Measurements from ENCODE around the gene SNORC.

GRCh38 chr2:232882085-232882484 lies 12.0 kb downstream of the SNORC start:
- no peak for TF ChIP-seq POLR2A (IDR thresholded peaks at IDR 0.05)
- TF ChIP-seq CTCF (IDR thresholded peaks at IDR 0.05 in 8 of 11, conservative IDR thresholded peaks at IDR 0.05 in 3 of 11), result no peak
- no peak for TF ChIP-seq POLR2AphosphoS5 (IDR thresholded peaks at IDR 0.05)
